IPS-15b (cell line): ENCODE data around the gene NAGPA.
A peak's percentile ranks its signal among the peaks of the same experiment; 100 is the strongest.

Experiments
- H3K27me3 ChIP-seq: one replicate; pipeline ENCODE4 v1.6.1; 2013; ENCODE audit warnings: low read length; ENCODE audit not compliant: control insufficient read depth, insufficient read depth
- H3K36me3 ChIP-seq: one replicate; pipeline ENCODE4 v1.6.1; 2013; ENCODE audit warnings: low read length; ENCODE audit not compliant: control insufficient read depth, insufficient read depth
- H3K4me1 ChIP-seq: one replicate; pipeline ENCODE4 v1.6.1; 2013; ENCODE audit warnings: mild to moderate bottlenecking, low read length; ENCODE audit not compliant: control insufficient read depth, insufficient read depth
- H3K4me3 ChIP-seq: one replicate; pipeline ENCODE4 v1.5.1; 2013; ENCODE audit warnings: low read depth, low read length
- H3K9ac ChIP-seq: one replicate; pipeline ENCODE4 v1.6.1; 2013; ENCODE audit warnings: low read depth, mild to moderate bottlenecking, low read length
- H3K9me3 ChIP-seq: one replicate; pipeline ENCODE4 v1.6.1; 2013; ENCODE audit warnings: mild to moderate bottlenecking, low read length; ENCODE audit not compliant: control insufficient read depth, insufficient read depth

Gene NAGPA

GRCh38 chr16:4989391-4990006, 44.2 kb downstream of the NAGPA start:
- Histone ChIP-seq H3K4me3 (no peak overlapping the region), H3K27me3 (peaks cover 26% of the 10 kb centered on the region), H3K4me1 (no peaks in the 10 kb centered on the region), H3K9me3 (no peaks in the 10 kb centered on the region), H3K36me3 (no peaks in the 10 kb centered on the region), H3K9ac (no peak overlapping the region)

GRCh38 chr16:4988647-4989046, 45.1 kb downstream of the NAGPA start:
- H3K9ac ChIP-seq: no peak overlapping the region
- no peaks in the 10 kb centered on the region for H3K36me3 ChIP-seq
- H3K27me3 ChIP-seq: peaks cover 26% of the 10 kb centered on the region
- no peaks in the 10 kb centered on the region for H3K4me1 ChIP-seq
- H3K9me3 ChIP-seq: no peaks in the 10 kb centered on the region
- no peak overlapping the region for H3K4me3 ChIP-seq

- Histone ChIP-seq H3K9ac (no peak overlapping the region), H3K4me1 (no peaks in the 10 kb centered on the region), H3K4me3 (peak overlapping the region; percentile 55), H3K36me3 (no peaks in the 10 kb centered on the region), H3K9me3 (no peaks in the 10 kb centered on the region), H3K27me3 (peaks cover 26% of the 10 kb centered on the region)
Measured at GRCh38 chr16:4987580-4988374, 46.0 kb downstream of the NAGPA start.

GRCh38 chr16:4987250-4987579, 46.5 kb downstream of the NAGPA start:
- H3K4me3 ChIP-seq: peak overlapping the region; percentile 55
- no peaks in the 10 kb centered on the region for H3K36me3 ChIP-seq
- no peaks in the 10 kb centered on the region for H3K9me3 ChIP-seq
- peaks cover 26% of the 10 kb centered on the region for H3K27me3 ChIP-seq
- H3K9ac ChIP-seq: no peak overlapping the region
- H3K4me1 ChIP-seq: no peaks in the 10 kb centered on the region

GRCh38 chr16:4984174-4984990, 49.4 kb downstream of the NAGPA start:
- Histone ChIP-seq H3K4me1 (no peaks in the 10 kb centered on the region), H3K9me3 (no peaks in the 10 kb centered on the region), H3K4me3 (no peak overlapping the region), H3K27me3 (peaks cover 24% of the 10 kb centered on the region), H3K9ac (no peak overlapping the region), H3K36me3 (no peaks in the 10 kb centered on the region)

GRCh38 chr16:4982056-4982867, 51.5 kb downstream of the NAGPA start:
- Histone ChIP-seq H3K4me3 (no peak overlapping the region), H3K9me3 (no peaks in the 10 kb centered on the region), H3K9ac (no peak overlapping the region), H3K4me1 (no peaks in the 10 kb centered on the region), H3K36me3 (no peaks in the 10 kb centered on the region), H3K27me3 (peaks cover 11% of the 10 kb centered on the region)

GRCh38 chr16:4981473-4981872, 52.3 kb downstream of the NAGPA start:
- H3K36me3 ChIP-seq: no peaks in the 10 kb centered on the region
- H3K4me3 ChIP-seq: no peak overlapping the region
- H3K4me1 ChIP-seq: no peaks in the 10 kb centered on the region
- no peak overlapping the region for H3K9ac ChIP-seq
- H3K27me3 ChIP-seq: peaks cover 3% of the 10 kb centered on the region
- no peaks in the 10 kb centered on the region for H3K9me3 ChIP-seq

- H3K36me3 ChIP-seq: no peaks in the 10 kb centered on the region
- no peaks in the 10 kb centered on the region for H3K27me3 ChIP-seq
- H3K9me3 ChIP-seq: no peaks in the 10 kb centered on the region
- no peaks in the 10 kb centered on the region for H3K4me1 ChIP-seq
- no peak overlapping the region for H3K4me3 ChIP-seq
- no peak overlapping the region for H3K9ac ChIP-seq
Measured at GRCh38 chr16:4980691-4981090, 53.0 kb downstream of the NAGPA start.

- Histone ChIP-seq H3K36me3 (no peaks in the 10 kb centered on the region), H3K27me3 (no peaks in the 10 kb centered on the region), H3K9ac (no peak overlapping the region), H3K4me1 (no peaks in the 10 kb centered on the region), H3K4me3 (no peak overlapping the region), H3K9me3 (no peaks in the 10 kb centered on the region)
Measured at GRCh38 chr16:4979736-4980660, 53.7 kb downstream of the NAGPA start.

GRCh38 chr16:4979164-4979563, 54.6 kb downstream of the NAGPA start:
- Histone ChIP-seq H3K4me1 (no peaks in the 10 kb centered on the region), H3K9me3 (no peaks in the 10 kb centered on the region), H3K36me3 (no peaks in the 10 kb centered on the region), H3K9ac (no peak overlapping the region), H3K27me3 (no peaks in the 10 kb centered on the region), H3K4me3 (no peak overlapping the region)
